Psoas muscle (tissue), 8 donors: ENCODE measurements around the gene CCDC137. TPM values are rescaled to one million over a fixed set of nuclear protein-coding genes. Genes with fewer than 3 reads are reported as not detected.

Source experiments
- ATAC-seq, 4 donors: fragments of 200-7000 bp; cut with Tn5 transposase; one replicate each; pipeline ENCODE4 v1.9.1; 2020; ENCODE audit warnings: moderate library complexity in 3 of 4, mild to moderate bottlenecking in 2 of 4
- DNase-seq, 2 donors: peaks; one replicate each; pipeline ENCODE4 v3.0.0-alpha.2; 2020
- H3K27ac ChIP-seq: fragments of 200-600 bp; one replicate; pipeline ENCODE4 v1.8.0; 2022
- H3K27me3 ChIP-seq, 3 donors: fragments of 200-600 bp in 1 of 3; one replicate each; pipeline versions ENCODE4 v1.6.1 to v1.8.0; 2013 to 2022; ENCODE audit warnings: low read length in 2 of 3, mild to moderate bottlenecking in 2 of 3, moderate library complexity in 1 of 3; ENCODE audit not compliant: insufficient read depth in 3 of 3
- H3K36me3 ChIP-seq, 2 donors: fragments of 200-600 bp in 1 of 2; one replicate each; pipeline versions ENCODE4 v1.6.1 to v1.8.0; 2013 to 2022; ENCODE audit warnings: low read depth in 1 of 2, mild to moderate bottlenecking in 1 of 2, moderate library complexity in 1 of 2; ENCODE audit not compliant: insufficient read depth in 1 of 2
- H3K4me1 ChIP-seq: fragments of 200-600 bp; one replicate; pipeline ENCODE4 v1.8.0; 2022
- H3K4me3 ChIP-seq: fragments of 200-600 bp; one replicate; pipeline ENCODE4 v1.8.0; 2022; ENCODE audit warnings: mild to moderate bottlenecking
- H3K9me3 ChIP-seq: fragments of 200-600 bp; one replicate; pipeline ENCODE4 v1.8.0; 2022
- whole genome bisulfite sequencing, 3 donors: extraction: QIAGEN DNeasy Blood & Tissue Kit; methylation state at CpG; one replicate each; pipeline versions ENCODE4 v1.1.6 to v1.1.7; 2013; 5-methylcytosine and 5-hydroxymethylcytosine counted together
- intact Hi-C, 2 donors: fragments of 100-400 bp; cut with DNase I; formaldehyde crosslinking; loops; one replicate each; pipeline versions ENCODE4 v1.11.0 to v1.14.2; 2022
- polyA plus RNA-seq, 3 donors: library from polyadenylated mRNA; stranded (reverse); fragments of 200-250 nt; gene quantifications; one replicate each; pipeline ENCODE4 v1.2.3, GENCODE V29; 2013
- total RNA-seq, 4 donors: library from RNA; stranded (reverse); fragmentation: NEBNext Ultra II Directional in 2 of 4; extraction: Animal tissue kit (Norgen Biotek cat#: 25700) in 2 of 4; gene quantifications; one replicate each; pipeline versions ENCODE4 v1.2.1 to v1.2.4, GENCODE V29; 2021 to 2023
- TF ChIP-seq, protein P1 (sequence below): fragments of 200-600 bp; IDR thresholded peaks from one replicate; pipeline ENCODE4 v1.8.0; 2022; ENCODE audit warnings: antibody characterized with exemption
- donor health status: healthy with polysubstance abuse.
- donor health status: DM: no; HTN: no; CAD: no; lungs with moderate emphysema.
- donor health status: Bipolar disorder and iron deficiency.
- donor health status: healthy.
- donor health status: DM: yes; HTN: yes; CAD: no.
- donor health status: DM: no; HTN: no; CAD: no.
- donor health status: DM: no; HTN: no; CAD: no.
- donor health status: DM: yes; HTN: yes; CAD: no.

Gene CCDC137
- total and polyA plus RNA-seq, 7 donors, result 4.8 to 47.4 (median 11.3) TPM

GRCh38 chr17:81644496-81644895, 22.0 kb upstream of the CCDC137 start:
- DNase-seq, result no peak
- no peak for ATAC-seq
- no peak overlapping the region for H3K27ac ChIP-seq
- H3K9me3 ChIP-seq, result no peaks in the 10 kb centered on the region
- no peak overlapping the region for H3K4me3 ChIP-seq
- H3K27me3 ChIP-seq, result peaks cover 0 to 26% (median 14%) of the 10 kb centered on the region in 3 donors
- TF ChIP-seq, protein P1, sequence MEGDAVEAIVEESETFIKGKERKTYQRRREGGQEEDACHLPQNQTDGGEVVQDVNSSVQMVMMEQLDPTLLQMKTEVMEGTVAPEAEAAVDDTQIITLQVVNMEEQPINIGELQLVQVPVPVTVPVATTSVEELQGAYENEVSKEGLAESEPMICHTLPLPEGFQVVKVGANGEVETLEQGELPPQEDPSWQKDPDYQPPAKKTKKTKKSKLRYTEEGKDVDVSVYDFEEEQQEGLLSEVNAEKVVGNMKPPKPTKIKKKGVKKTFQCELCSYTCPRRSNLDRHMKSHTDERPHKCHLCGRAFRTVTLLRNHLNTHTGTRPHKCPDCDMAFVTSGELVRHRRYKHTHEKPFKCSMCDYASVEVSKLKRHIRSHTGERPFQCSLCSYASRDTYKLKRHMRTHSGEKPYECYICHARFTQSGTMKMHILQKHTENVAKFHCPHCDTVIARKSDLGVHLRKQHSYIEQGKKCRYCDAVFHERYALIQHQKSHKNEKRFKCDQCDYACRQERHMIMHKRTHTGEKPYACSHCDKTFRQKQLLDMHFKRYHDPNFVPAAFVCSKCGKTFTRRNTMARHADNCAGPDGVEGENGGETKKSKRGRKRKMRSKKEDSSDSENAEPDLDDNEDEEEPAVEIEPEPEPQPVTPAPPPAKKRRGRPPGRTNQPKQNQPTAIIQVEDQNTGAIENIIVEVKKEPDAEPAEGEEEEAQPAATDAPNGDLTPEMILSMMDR, result no peak
- intact Hi-C loops, result no loop called here
- no peaks in the 10 kb centered on the region for H3K4me1 ChIP-seq
- no peaks in the 10 kb centered on the region for H3K36me3 ChIP-seq
- WGBS, 3 donors, result 87 to 91% (median 89%) methylated on average over 15 of the region's 15 CpGs

- intact Hi-C loops, result no loop called here
- Histone ChIP-seq H3K27me3 (peaks cover 0 to 32% (median 16%) of the 10 kb centered on the region in 3 donors), H3K4me1 (no peaks in the 10 kb centered on the region), H3K27ac (no peak overlapping the region), H3K9me3 (no peaks in the 10 kb centered on the region), H3K36me3 (no peaks in the 10 kb centered on the region), H3K4me3 (no peak overlapping the region)
- 83 to 88% (median 88%) methylated on average over 27 to 29 of the region's 29 CpGs for WGBS, 3 donors
- TF ChIP-seq, protein P1, result no peak
- ATAC-seq (no peak), DNase-seq (no peak)
Observed at GRCh38 chr17:81644976-81645952, 21.3 kb upstream of the CCDC137 start.

DNA sequence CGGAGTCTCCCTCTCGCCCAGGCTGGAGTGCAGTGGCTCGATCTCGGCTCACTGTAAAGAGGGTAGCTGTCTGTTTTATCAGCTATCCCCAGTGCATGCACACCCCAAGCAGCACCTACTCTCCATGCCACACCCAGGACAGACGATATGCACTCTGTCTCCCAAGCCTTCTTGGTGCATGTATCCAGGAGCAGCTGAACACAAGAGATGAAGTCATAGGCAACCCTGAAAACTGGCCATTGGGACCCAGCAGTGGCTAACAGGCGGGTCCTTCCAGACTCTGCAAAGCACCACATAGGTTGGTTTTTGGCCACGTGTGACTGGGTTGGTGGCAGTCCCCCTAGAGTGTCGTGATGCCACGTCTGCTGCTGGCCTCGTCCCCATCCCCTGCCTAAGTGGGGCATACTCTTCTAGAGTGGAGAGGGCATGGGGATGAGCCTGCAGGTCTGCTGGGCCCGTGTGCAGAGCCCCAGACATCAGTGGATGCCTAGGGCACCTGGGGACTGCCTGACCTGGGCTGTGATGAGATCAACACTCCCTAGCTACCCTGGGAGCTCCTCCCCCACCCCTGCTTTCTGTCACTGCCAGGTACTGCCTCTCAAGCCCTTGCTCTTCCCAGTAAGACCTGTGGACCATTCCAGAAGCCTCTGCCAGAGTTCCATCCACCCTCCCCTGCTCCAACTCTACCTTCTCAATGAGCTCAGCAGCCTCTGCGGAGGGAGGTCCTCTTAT, 19.5 kb upstream of the CCDC137 start:
- peaks cover 0 to 42% (median 18%) of the 10 kb centered on the region in 3 donors for H3K27me3 ChIP-seq
- no peak overlapping the region for H3K27ac ChIP-seq
- intact Hi-C loops, result no loop called here
- H3K4me1 ChIP-seq, result no peaks in the 10 kb centered on the region
- TF ChIP-seq, protein P1, result no peak
- no peak overlapping the region for H3K4me3 ChIP-seq
- ATAC-seq (no peak), DNase-seq (no peak)
- no peaks in the 10 kb centered on the region for H3K36me3 ChIP-seq
- no peaks in the 10 kb centered on the region for H3K9me3 ChIP-seq
- 58 to 64% (median 58%) methylated on average over 12 of the region's 12 CpGs for WGBS, 3 donors

DNA sequence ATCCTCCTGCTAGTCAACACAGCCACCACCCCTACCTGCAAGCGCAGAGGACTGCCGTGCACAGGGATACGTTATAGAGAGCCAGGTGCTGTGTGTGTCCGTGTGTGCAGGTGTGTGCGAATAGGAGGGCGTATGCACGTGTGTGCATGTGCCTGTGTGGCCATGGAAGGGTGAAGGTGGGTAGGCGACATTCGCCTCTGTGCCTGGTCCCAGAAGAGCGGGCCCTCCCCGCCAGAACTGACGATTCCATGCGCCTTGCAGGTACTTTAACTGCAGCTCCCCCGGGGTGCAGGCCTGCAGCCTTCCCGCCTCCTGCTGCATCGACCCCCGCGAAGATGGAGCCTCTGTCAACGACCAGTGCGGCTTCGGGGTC, 18.9 kb upstream of the CCDC137 start:
- intact Hi-C loops, result no loop called here
- 26 to 30% (median 28%) methylated on average over 21 of the region's 21 CpGs for WGBS, 3 donors
- TF ChIP-seq, protein P1, result no peak
- H3K9me3 ChIP-seq, result no peaks in the 10 kb centered on the region
- no peaks in the 10 kb centered on the region for H3K36me3 ChIP-seq
- no peak overlapping the region for H3K4me3 ChIP-seq
- ATAC-seq (no peak), DNase-seq (no peak)
- H3K27me3 ChIP-seq, result peaks cover 0 to 42% (median 18%) of the 10 kb centered on the region in 3 donors
- no peak overlapping the region for H3K27ac ChIP-seq
- no peaks in the 10 kb centered on the region for H3K4me1 ChIP-seq
